Muscle layer of colon (tissue), 2 donors: ENCODE measurements around the gene KCTD17.

Experiments
- H3K27ac ChIP-seq: one replicate; pipeline ENCODE4 v1.7.0; 2013; ENCODE audit warnings: low read depth, mild to moderate bottlenecking, low read length, moderate library complexity
- H3K27me3 ChIP-seq, 2 donors: one replicate each; pipeline ENCODE4 v1.7.0; 2013; ENCODE audit warnings: low read length in 2 of 2, mild to moderate bottlenecking in 2 of 2; ENCODE audit not compliant: insufficient read depth in 2 of 2, control insufficient read depth in 1 of 2
- H3K36me3 ChIP-seq: one replicate; pipeline ENCODE4 v1.7.0; 2013; ENCODE audit warnings: mild to moderate bottlenecking, low read length; ENCODE audit not compliant: insufficient read depth
- H3K4me1 ChIP-seq: one replicate; pipeline ENCODE4 v1.7.0; 2013; ENCODE audit warnings: mild to moderate bottlenecking, low read length; ENCODE audit not compliant: insufficient read depth
- H3K4me3 ChIP-seq, 2 donors: one replicate each; pipeline ENCODE4 v1.7.0; 2013; ENCODE audit warnings: low read length in 2 of 2, low read depth in 1 of 2, mild to moderate bottlenecking in 1 of 2, moderate library complexity in 1 of 2
- H3K9ac ChIP-seq: one replicate; pipeline ENCODE4 v1.7.0; 2013; ENCODE audit warnings: low read length
- H3K9me3 ChIP-seq: one replicate; pipeline ENCODE4 v1.7.0; 2013; ENCODE audit warnings: mild to moderate bottlenecking, low read length
- donor health status: abdominal sarcoma.
- donor health status: Adenocarcinoma of cecum.

The KCTD17 gene

GRCh38 chr22:37021710-37022482 is 29.6 kb upstream of the KCTD17 start:
- no peak overlapping the region for H3K4me3 ChIP-seq
- H3K27ac ChIP-seq: no peak overlapping the region
- no peaks in the 10 kb centered on the region for H3K9me3 ChIP-seq
- no peak overlapping the region for H3K9ac ChIP-seq
- H3K27me3 ChIP-seq: no peaks in the 10 kb centered on the region
- H3K4me1 ChIP-seq: peaks cover 29% of the 10 kb centered on the region
- H3K36me3 ChIP-seq: peaks cover 22% of the 10 kb centered on the region

DNA sequence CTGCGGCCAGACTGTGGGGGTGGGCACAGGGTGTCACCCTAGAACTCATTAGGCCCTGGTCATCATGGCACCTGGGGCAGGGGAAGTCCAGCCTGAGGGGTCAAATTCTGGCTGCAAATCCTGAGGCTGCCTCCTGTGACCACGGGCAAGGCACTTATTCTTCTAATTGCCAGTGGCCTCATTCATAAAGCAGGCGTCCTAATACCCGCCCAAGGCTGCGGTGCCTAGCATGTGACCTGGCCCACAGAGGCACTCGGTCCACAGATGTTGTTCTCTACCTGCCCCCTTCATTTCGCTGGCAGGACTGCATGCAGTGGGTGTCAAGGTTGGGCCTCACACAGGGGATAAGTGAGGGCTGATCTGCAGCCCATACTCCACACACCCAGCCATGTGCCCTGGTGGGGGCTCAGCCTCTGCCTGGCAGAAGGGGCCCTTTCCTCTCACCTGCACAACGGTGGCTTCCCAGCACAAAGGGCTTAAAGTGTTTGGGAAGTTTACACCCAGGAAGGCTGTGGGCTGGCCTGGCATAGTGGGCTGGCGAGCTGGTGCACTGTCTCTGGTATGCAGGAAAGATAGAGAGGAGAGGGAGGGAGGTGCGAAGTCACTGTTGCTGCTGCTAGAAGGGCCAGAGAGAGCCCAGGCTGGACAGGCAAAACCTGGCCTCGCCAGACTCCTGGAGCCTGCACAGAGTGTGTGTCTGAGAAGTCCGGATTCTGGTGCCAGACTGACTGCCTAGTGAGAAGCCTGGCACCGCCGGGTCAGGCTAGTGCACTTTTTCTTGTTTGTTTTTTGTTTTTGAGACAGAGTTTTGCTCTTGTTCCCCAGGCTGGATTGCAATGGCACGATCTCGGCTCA is 28.8 kb upstream of the KCTD17 start:
- Histone ChIP-seq H3K27me3 (no peaks in the 10 kb centered on the region), H3K9ac (no peak overlapping the region), H3K4me1 (peaks cover 21% of the 10 kb centered on the region), H3K27ac (no peak overlapping the region), H3K4me3 (no peak overlapping the region), H3K36me3 (peaks cover 27% of the 10 kb centered on the region), H3K9me3 (no peaks in the 10 kb centered on the region)

- Histone ChIP-seq H3K4me3 (no peak overlapping the region), H3K9me3 (no peaks in the 10 kb centered on the region), H3K27ac (no peak overlapping the region), H3K4me1 (peaks cover 12% of the 10 kb centered on the region), H3K9ac (no peak overlapping the region), H3K36me3 (peaks cover 29% of the 10 kb centered on the region), H3K27me3 (no peaks in the 10 kb centered on the region)
Observed at GRCh38 chr22:37023743-37024338, 27.7 kb upstream of the KCTD17 start.

- H3K4me1 ChIP-seq: peaks cover 12% of the 10 kb centered on the region
- no peaks in the 10 kb centered on the region for H3K27me3 ChIP-seq
- peaks cover 29% of the 10 kb centered on the region for H3K36me3 ChIP-seq
- H3K9me3 ChIP-seq: no peaks in the 10 kb centered on the region
- no peak overlapping the region for H3K4me3 ChIP-seq
- no peak overlapping the region for H3K9ac ChIP-seq
- H3K27ac ChIP-seq: no peak overlapping the region
Observed at GRCh38 chr22:37024339-37025157, 27.0 kb upstream of the KCTD17 start.

GRCh38 chr22:37025500-37026070 is 26.0 kb upstream of the KCTD17 start:
- Histone ChIP-seq H3K27ac (no peak overlapping the region), H3K9ac (no peak overlapping the region), H3K27me3 (no peaks in the 10 kb centered on the region), H3K9me3 (no peaks in the 10 kb centered on the region), H3K4me1 (peaks cover 8% of the 10 kb centered on the region), H3K36me3 (peaks cover 35% of the 10 kb centered on the region), H3K4me3 (no peak overlapping the region)

DNA sequence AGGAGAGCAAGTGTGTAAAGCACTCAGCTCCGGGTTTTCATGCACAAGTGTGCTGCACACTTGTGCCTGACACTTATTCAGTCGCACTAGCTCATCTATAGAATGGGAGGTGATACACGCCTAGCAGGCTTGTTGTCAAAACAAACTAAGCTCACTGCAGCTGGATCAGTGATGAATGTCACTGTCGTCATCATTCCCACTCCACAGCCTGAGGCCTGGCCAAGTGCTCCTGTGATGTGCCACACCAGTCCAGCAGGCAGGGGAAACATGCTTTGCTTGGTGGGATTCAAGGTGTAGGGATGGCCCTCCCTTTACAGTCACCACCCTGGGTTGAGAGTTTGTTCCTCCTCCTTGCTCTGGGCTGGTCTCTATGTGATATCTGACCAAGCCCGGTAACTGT is 25.2 kb upstream of the KCTD17 start:
- H3K4me3 ChIP-seq: no peak overlapping the region
- H3K9me3 ChIP-seq: no peaks in the 10 kb centered on the region
- no peak overlapping the region for H3K27ac ChIP-seq
- H3K4me1 ChIP-seq: peaks cover 5% of the 10 kb centered on the region
- peaks cover 37% of the 10 kb centered on the region for H3K36me3 ChIP-seq
- H3K27me3 ChIP-seq: no peaks in the 10 kb centered on the region
- no peak overlapping the region for H3K9ac ChIP-seq

DNA sequence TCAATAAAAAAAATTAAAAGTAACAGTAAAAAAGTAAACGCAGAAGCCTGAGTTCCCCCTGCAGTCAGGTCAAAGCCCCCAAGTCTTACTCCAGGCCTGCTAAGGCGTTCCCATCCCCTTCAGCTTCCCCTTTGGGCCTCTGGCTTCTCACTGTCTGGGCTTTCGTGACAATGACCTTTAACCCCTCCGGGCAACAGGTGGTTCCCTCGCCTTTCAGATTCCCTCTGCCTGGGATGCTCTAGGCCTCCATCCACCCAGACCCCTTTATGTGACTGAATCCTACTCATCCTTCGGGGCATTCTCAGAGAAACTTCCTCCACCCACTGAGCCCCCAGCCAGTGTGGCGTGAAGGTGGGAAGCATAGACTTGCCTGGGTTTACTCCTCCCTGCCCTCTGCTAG is 24.0 kb upstream of the KCTD17 start:
- no peaks in the 10 kb centered on the region for H3K9me3 ChIP-seq
- H3K27ac ChIP-seq: no peak overlapping the region
- H3K36me3 ChIP-seq: peaks cover 37% of the 10 kb centered on the region
- H3K4me1 ChIP-seq: no peaks in the 10 kb centered on the region
- H3K4me3 ChIP-seq: no peak overlapping the region
- H3K9ac ChIP-seq: no peak overlapping the region
- no peaks in the 10 kb centered on the region for H3K27me3 ChIP-seq

DNA sequence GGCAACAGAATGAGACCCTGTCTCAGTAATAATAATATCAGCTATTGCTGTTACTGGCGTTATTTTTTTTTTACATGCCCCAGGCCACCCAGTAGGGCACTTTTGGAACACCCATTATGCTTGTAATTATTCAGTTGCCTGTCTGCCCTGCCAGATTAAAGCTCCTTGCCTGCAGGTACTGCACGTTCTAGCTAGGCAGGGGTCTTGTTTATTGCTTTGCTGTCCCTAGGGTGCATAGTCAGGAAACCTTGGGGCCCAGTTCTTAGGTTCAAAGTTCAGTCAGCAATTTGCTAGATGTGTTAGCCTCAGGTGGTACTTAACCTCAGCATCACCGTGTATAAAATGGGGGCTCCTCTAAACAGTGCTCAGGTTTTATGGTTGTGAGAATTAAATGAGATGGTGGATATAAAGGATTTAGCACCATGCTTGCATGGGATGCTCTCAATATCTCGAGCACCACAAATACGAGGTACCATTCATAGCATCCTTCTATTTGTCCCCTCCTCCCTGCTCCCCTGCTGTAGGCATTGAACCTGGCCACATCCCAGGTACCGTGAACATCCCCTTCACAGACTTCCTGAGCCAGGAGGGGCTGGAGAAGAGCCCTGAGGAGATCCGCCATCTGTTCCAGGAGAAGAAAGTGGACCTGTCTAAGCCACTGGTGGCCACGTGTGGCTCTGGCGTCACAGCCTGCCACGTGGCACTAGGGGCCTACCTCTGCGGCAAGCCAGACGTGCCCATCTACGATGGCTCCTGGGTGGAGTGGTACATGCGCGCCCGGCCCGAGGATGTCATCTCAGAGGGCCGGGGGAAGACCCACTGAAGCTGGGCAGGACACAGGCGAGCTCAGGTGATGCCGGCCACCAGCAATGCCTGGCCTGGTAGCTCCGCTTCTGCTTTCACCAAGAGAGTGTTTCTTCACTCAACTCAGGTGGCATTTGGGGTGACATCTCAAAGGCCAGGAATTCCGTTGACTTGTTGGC is 22.6 kb upstream of the KCTD17 start:
- no peak overlapping the region for H3K9ac ChIP-seq
- H3K4me3 ChIP-seq: no peak overlapping the region
- peaks cover 37% of the 10 kb centered on the region for H3K36me3 ChIP-seq
- no peaks in the 10 kb centered on the region for H3K9me3 ChIP-seq
- no peaks in the 10 kb centered on the region for H3K27me3 ChIP-seq
- H3K27ac ChIP-seq: no peak overlapping the region
- H3K4me1 ChIP-seq: no peaks in the 10 kb centered on the region

GRCh38 chr22:37030560-37031281 is 20.8 kb upstream of the KCTD17 start:
- Histone ChIP-seq H3K27ac (no peak overlapping the region), H3K9me3 (no peaks in the 10 kb centered on the region), H3K4me1 (no peaks in the 10 kb centered on the region), H3K9ac (no peak overlapping the region), H3K4me3 (no peak overlapping the region), H3K27me3 (no peaks in the 10 kb centered on the region), H3K36me3 (peaks cover 24% of the 10 kb centered on the region)
